ENCODE results near the gene IL17B. TPM values are rescaled to one million over a fixed set of nuclear protein-coding genes. Genes with fewer than 3 reads are reported as not detected.
A peak's percentile ranks its signal among the peaks of the same experiment; 100 is the strongest.

The IL17B gene
- total and polyA plus RNA-seq, 2 of the 13 experiments (the other 11 are each of a cell fraction or from before 2014, with no cell fraction given), result 0.29 to 2.6 TPM

DNA sequence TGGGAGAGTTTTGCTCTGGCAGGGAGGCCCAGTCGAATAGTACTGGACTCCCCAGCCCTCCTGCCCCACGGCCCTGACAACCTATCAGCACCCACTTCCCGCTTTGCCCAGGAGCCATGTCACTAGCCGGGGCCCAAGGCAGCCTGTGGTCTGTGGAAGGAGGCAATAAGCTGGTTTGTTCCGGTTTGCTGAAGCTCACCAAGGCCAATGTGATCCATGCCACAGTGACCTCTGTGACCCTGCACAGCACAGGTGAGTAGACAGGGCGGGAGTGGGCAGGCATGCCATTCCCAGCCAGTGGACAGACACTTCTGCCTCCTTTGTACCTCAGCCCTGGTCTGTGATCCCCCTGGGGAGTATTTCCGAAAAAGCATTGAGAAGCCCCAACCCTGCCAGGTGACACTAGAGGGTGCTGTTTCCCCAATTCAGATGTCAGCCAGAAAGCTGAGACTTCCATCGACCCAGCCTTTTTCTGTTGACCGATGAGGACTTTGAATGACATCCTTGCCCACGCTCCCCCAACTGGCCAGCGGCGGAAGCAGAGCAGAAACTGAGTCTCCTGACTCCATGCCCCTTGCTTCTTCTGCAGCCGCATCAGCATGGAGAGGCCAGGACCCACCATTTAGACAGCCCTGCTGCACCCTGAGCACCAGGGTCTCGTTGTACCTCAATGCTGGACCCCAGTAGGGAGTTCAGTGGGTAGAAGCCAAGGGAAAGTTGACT lies 11.7 kb downstream of the IL17B start (continued):
- no peak for TF ChIP-seq CCDC6 (CRISPR knock-in tag; IDR thresholded peaks at IDR 0.05)
- TF ChIP-seq ZNF550 (CRISPR knock-in tag; IDR thresholded peaks at IDR 0.05; ENCODE audit: borderline replicate concordance), result no peak
- no peak for TF ChIP-seq TCF12 (IDR thresholded peaks at IDR 0.05)
- no peak for TF ChIP-seq TCF12 (CRISPR knock-in tag; IDR thresholded peaks at IDR 0.05)
- 0 out of 2 replicates have a peak, but pooled peaks have one; percentile 74 for TF ChIP-seq NCOA1 (CRISPR knock-in tag; IDR thresholded peaks at IDR 0.05)
- no peak for TF ChIP-seq ZSCAN25 (CRISPR knock-in tag; IDR thresholded peaks at IDR 0.05)
- TF ChIP-seq SALL2 (CRISPR knock-in tag; IDR thresholded peaks at IDR 0.05), result no peak
- no peak for TF ChIP-seq ETS1 (CRISPR knock-in tag; IDR thresholded peaks at IDR 0.05)
- no peak for TF ChIP-seq NPAS2 (CRISPR knock-in tag; IDR thresholded peaks at IDR 0.05; ENCODE audit: borderline replicate concordance)
- TF ChIP-seq, protein P1, sequence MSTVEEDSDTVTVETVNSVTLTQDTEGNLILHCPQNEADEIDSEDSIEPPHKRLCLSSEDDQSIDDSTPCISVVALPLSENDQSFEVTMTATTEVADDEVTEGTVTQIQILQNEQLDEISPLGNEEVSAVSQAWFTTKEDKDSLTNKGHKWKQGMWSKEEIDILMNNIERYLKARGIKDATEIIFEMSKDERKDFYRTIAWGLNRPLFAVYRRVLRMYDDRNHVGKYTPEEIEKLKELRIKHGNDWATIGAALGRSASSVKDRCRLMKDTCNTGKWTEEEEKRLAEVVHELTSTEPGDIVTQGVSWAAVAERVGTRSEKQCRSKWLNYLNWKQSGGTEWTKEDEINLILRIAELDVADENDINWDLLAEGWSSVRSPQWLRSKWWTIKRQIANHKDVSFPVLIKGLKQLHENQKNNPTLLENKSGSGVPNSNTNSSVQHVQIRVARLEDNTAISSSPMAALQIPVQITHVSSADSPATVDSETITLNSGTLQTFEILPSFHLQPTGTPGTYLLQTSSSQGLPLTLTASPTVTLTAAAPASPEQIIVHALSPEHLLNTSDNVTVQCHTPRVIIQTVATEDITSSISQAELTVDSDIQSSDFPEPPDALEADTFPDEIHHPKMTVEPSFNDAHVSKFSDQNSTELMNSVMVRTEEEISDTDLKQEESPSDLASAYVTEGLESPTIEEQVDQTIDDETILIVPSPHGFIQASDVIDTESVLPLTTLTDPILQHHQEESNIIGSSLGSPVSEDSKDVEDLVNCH (CRISPR knock-in tag; IDR thresholded peaks at IDR 0.05), result no peak
- no peak for TF ChIP-seq ZKSCAN5 (CRISPR knock-in tag; IDR thresholded peaks at IDR 0.05)
- TF ChIP-seq RORA (CRISPR knock-in tag; IDR thresholded peaks at IDR 0.05), result no peak
- no peak for TF ChIP-seq SNRNP70 (IDR thresholded peaks at IDR 0.05; ENCODE audit: low read depth, low read length)
- no peak for TF ChIP-seq ZNF766 (CRISPR knock-in tag; IDR thresholded peaks at IDR 0.05; ENCODE audit: borderline replicate concordance)
- TF ChIP-seq ESRRA (CRISPR knock-in tag; IDR thresholded peaks at IDR 0.05; ENCODE audit: low read depth), result peak; percentile 71; the same call in 1 of the 2 replicates
- TF ChIP-seq REL (CRISPR knock-in tag; conservative IDR thresholded peaks at IDR 0.05), result no peak
- peak; percentile 70 for TF ChIP-seq GATAD2A (CRISPR knock-in tag; IDR thresholded peaks at IDR 0.05)
- TF ChIP-seq, protein P2, sequence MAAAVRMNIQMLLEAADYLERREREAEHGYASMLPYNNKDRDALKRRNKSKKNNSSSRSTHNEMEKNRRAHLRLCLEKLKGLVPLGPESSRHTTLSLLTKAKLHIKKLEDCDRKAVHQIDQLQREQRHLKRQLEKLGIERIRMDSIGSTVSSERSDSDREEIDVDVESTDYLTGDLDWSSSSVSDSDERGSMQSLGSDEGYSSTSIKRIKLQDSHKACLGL (CRISPR knock-in tag; IDR thresholded peaks at IDR 0.05), result no peak
- TF ChIP-seq KAT2B (IDR thresholded peaks at IDR 0.05; ENCODE audit: borderline replicate concordance, low read depth, low read length), result no peak
- peak; percentile 58 for TF ChIP-seq POGZ (CRISPR knock-in tag; IDR thresholded peaks at IDR 0.05)
- peak; percentile 37; the same call in 1 of the 2 replicates for TF ChIP-seq ZNF724P (CRISPR knock-in tag; IDR thresholded peaks at IDR 0.05; ENCODE audit: borderline replicate concordance)
- TF ChIP-seq ISX (CRISPR knock-in tag; conservative IDR thresholded peaks at IDR 0.05), result no peak
- no peak for TF ChIP-seq ZNF253 (CRISPR knock-in tag; IDR thresholded peaks at IDR 0.05; ENCODE audit: borderline replicate concordance)
- TF ChIP-seq ZNF225 (CRISPR knock-in tag; IDR thresholded peaks at IDR 0.05), result no peak
- TF ChIP-seq REPIN1 (CRISPR knock-in tag; IDR thresholded peaks at IDR 0.05; ENCODE audit: borderline replicate concordance, low read depth), result peak; percentile 79; the same call in 1 of the 2 replicates
- TF ChIP-seq ZBTB20 (CRISPR knock-in tag; IDR thresholded peaks at IDR 0.05; ENCODE audit: borderline replicate concordance, low read depth), result no peak
- TF ChIP-seq SOX6 (IDR thresholded peaks at IDR 0.05), result no peak
- TF ChIP-seq SOX6 (CRISPR knock-in tag; IDR thresholded peaks at IDR 0.05), result peak; percentile 63
